Dedifferentiated amniotic fluid mesenchymal stem cell (primary cell): ENCODE measurements around the gene KMT2C.
"Not testable (repeated sequence)": the region's sequence is repeated elsewhere in the genome, so short reads cannot be mapped to it uniquely, and the experiment has no call there.

Experiments
- DNase-seq: peaks from one replicate; pipeline ENCODE4 v3.0.0-alpha.2; 2016; ENCODE audit errors: extremely low spot score

The KMT2C gene

GRCh38 chr7:152355474-152356057 lies 80.2 kb downstream of the KMT2C start:
- DNase-seq = no peak

- peak; percentile 42 for DNase-seq
Observed at GRCh38 chr7:152354061-152354460, 81.7 kb downstream of the KMT2C start.

- not testable (repeated sequence) for DNase-seq
Observed at GRCh38 chr7:152353281-152353680, 82.5 kb downstream of the KMT2C start.

- DNase-seq = not testable (repeated sequence)
Observed at GRCh38 chr7:152351747-152352146, 84.1 kb downstream of the KMT2C start.

GRCh38 chr7:152351168-152351567 lies 84.6 kb downstream of the KMT2C start:
- no peak for DNase-seq

GRCh38 chr7:152347888-152348287 lies 87.9 kb downstream of the KMT2C start:
- DNase-seq = no peak

- DNase-seq = no peak
Observed at GRCh38 chr7:152344253-152344652, 91.5 kb downstream of the KMT2C start.

GRCh38 chr7:152342796-152343195 lies 93.0 kb downstream of the KMT2C start:
- DNase-seq = no peak

- DNase-seq = no peak
Observed at GRCh38 chr7:152341914-152342236, 93.9 kb downstream of the KMT2C start.

- DNase-seq = peak; percentile 52
Observed at GRCh38 chr7:152341039-152341913, 94.5 kb downstream of the KMT2C start.

GRCh38 chr7:152340161-152340560 lies 95.6 kb downstream of the KMT2C start:
- no peak for DNase-seq

- no peak for DNase-seq
Observed at GRCh38 chr7:152338561-152338960, 97.2 kb downstream of the KMT2C start.

GRCh38 chr7:152336754-152337368 lies 98.9 kb downstream of the KMT2C start:
- no peak for DNase-seq

- no peak for DNase-seq
Observed at GRCh38 chr7:152335900-152336571, 99.8 kb downstream of the KMT2C start.

- DNase-seq = no peak
Observed at GRCh38 chr7:152333134-152333533, 102.7 kb downstream of the KMT2C start.

GRCh38 chr7:152330827-152331226 lies 105.0 kb downstream of the KMT2C start:
- DNase-seq = no peak

- no peak for DNase-seq
Observed at GRCh38 chr7:152329469-152329868, 106.3 kb downstream of the KMT2C start.

- DNase-seq = no peak
Observed at GRCh38 chr7:152328234-152328633, 107.6 kb downstream of the KMT2C start.

GRCh38 chr7:152315845-152316244 lies 120.0 kb downstream of the KMT2C start:
- DNase-seq = no peak

GRCh38 chr7:152313831-152314604 lies 121.8 kb downstream of the KMT2C start:
- peak; percentile 43 for DNase-seq

- DNase-seq = no peak
Observed at GRCh38 chr7:152313217-152313616, 122.6 kb downstream of the KMT2C start.

- no peak for DNase-seq
Observed at GRCh38 chr7:152312316-152312715, 123.5 kb downstream of the KMT2C start.
